ENCODE results near the gene TAF3.

Gene TAF3

GRCh38 chr10:8061274-8062211 is 243.2 kb downstream of the TAF3 start:
- no peak for DNase-seq

DNA sequence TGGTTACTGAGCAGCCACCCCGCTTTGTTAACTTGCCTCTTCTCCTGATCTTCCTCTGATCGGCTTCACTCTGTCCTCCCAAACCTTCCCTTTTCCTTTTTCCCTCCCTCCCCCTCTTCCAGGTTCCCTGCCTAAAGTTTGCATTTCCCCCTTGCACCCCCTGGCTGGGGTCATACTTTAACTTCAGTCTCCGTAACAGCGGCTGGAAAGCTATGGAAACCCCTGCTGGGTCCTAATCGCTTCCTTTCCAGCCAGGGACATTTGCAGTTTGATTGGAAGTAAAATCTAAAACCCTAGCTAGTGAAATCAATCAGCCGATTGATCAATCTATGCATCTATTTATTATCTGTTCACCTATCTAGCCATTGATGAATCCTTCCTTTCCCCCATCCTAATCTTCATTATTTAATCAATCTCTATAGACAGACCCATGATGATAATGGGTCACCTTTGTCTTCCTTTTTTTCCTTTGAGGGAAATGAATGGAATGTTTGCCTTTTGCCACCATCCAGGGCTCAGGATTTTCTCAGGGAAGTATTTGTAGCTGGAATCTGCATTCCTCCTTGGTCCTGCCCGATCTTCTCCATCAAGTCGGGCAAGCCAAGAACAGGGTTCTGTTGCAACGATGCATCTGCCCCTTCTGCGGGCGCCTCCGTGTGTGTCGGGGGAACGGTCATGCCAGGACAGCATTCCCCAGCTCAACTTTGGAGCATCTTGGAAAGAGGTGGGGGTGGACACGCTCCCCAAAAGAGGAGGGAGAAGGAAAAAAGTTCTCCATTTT is 245.0 kb downstream of the TAF3 start:
- DNase-seq = no peak

DNA sequence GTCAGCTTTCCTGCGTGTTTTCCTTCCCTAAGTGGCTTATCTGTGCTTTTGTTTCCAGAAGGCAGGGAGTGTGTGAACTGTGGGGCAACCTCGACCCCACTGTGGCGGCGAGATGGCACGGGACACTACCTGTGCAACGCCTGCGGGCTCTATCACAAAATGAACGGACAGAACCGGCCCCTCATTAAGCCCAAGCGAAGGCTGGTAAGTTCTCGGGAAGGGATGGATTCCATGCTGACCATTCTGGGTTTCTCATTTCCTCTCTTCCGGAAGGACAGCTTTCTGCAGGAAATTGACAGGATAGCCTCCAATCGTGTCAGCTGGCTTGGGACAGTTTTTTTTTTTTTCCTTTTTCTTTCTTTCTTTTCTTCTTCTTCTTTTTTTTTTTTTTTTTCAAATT is 245.6 kb downstream of the TAF3 start:
- DNase-seq = no peak

- DNase-seq = no peak
Measured at GRCh38 chr10:8064436-8064835, 246.1 kb downstream of the TAF3 start.

DNA sequence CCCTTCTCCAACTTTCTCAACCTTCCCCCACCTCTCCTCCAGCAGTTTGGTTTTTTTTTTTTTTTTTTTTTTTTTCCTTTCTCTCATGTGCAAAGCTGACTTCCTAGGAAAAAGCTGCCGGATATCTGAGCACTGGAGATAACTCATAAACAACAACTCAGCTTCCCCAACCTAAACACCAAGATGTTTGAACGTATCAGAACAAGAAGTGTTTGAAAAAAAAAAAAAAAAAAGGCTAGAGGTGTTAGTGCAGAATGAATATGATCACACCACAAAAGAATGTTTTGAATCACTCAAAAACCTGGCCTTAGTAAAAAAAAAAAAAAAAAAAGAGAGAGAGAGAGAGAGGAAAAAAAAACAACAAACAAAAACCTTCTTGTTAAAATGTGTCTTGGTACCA is 247.3 kb downstream of the TAF3 start:
- DNase-seq = no peak

- DNase-seq = no peak
Measured at GRCh38 chr10:8066124-8066523, 247.8 kb downstream of the TAF3 start.

Measured in SHP77 (cell line).